SH-SY5Y (cell line): ENCODE measurements around the gene DSP.

ENCODE experiments used
- GATA2 ChIP-seq: IDR thresholded peaks from 2 replicates; pipeline ENCODE4 v1.6.1; 2011; ENCODE audit warnings: mild to moderate bottlenecking, low read depth, low read length
- GATA3 ChIP-seq: IDR thresholded peaks from 2 replicates; pipeline ENCODE4 v1.6.1; 2011; ENCODE audit warnings: low read depth, mild to moderate bottlenecking, low read length, moderate library complexity

DSP gene

DNA sequence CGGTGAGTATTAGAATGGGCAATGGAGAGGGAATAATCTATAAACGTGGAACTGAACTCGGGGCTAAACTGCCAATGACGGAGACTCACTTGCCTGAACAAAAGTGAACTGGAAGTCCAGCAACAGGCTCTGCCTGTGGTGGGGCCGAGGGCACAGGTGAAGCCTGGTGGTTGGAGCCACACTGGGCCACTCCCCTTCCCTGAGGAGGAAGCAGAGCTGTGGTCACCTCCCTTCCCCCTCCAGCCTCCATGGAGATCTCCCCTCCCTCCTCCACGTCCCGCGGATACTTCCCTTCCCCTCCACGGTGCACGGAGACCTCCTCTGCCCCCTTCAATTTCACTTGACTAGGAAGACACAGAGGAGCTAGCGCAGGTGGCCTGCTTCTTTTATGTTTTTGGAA lies 14.7 kb upstream of the DSP start:
- TF ChIP-seq GATA3 (no peak), GATA2 (no peak)

DNA sequence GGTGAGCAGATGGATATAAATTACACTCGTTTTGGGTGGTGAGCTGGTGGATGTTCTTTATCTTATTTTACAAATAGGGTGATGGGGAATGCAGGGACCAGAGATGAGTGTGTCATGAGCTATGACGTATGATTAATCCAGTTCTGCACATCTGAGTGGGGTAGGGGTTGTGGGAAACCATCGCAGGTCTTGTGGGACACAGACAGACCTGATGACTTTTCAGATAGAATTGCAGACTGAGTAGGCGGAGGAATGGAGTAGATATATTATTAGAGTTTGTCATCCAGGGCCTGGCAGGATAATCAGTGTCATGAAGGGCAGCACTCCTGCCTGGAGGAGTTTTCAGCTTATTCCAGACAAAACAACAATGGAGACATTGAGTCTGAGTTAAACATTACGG lies 12.9 kb upstream of the DSP start:
- no peak for TF ChIP-seq GATA2
- no peak for TF ChIP-seq GATA3

DNA sequence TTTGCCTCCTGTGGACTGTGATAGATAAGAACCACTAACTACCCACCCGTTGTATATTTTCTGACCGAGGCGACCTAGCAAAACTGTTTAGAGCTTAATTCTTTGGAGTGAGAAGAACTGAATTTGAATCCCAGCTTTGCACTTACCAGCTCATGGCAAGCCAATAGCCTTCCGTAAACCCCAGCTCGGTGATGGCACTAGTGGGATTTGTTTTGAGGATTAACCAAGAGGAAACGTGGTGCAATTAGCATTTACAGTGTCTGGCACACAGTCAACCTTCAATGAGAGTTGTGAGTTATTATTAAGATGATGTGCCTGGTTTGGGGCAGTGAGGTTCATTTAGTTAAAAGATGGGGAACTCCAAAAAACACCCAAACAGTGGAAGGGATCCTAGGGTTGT lies 12.3 kb upstream of the DSP start:
- TF ChIP-seq GATA2 (no peak), GATA3 (no peak)

DNA sequence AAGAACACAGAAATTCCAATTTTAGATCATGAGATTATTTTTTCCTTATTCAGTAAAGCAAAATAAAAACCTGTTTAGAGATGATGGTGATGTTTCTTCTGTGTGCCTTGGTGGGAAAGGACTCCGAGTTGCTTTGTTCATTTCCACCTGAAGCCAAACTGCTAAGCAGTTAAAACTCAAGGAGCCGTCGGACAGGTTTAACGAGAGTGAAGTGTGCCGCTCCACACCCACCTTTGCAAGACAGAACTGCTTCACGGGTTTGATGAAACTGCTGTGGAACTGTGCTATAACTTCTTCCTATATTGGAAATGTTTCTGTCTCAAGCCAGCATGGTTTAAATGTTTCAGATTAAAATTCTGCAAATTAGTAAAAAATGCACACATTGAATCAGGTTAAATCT lies 9.2 kb upstream of the DSP start:
- TF ChIP-seq GATA3 (no peak), GATA2 (no peak)

DNA sequence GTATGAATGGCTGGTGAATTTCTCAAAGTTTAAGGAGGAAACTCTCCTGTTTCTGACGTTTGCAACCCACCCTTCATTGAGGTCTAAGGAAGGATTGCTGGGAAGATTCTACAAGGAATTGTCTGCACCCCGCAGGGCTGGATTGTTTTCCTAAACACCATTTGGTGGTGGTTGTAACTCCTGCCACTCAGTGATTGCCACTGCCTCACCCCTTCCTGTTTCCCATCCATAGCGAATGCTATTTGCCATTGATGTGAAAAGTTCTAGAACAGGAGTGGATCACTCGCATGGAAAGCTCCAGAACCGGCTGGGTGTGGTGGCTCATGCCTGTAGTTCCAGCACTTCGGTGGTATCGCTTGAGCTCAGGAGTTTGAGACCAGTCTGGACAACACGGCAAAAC lies 8.7 kb upstream of the DSP start:
- TF ChIP-seq GATA2 (no peak), GATA3 (no peak)

DNA sequence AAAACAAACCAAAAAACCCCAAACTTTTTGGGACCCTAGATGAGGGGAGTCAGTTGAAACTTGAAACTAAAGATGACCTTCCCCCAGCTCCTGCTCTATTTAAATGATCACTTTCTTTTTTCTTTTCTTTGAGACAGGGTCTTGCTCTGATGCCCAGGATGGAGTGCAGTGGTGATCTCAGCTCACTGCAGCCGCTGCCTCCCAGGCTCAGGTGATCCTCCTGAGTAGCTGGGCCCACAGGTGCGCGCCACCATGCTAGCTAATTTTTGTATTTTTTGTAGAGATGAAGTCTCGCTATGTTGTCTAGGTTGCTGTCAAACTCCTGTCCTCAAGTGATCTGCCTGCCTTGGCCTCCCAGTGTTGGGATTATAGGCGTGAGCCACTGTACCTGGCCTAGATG lies 7.3 kb upstream of the DSP start:
- TF ChIP-seq GATA2: no peak
- no peak for TF ChIP-seq GATA3

DNA sequence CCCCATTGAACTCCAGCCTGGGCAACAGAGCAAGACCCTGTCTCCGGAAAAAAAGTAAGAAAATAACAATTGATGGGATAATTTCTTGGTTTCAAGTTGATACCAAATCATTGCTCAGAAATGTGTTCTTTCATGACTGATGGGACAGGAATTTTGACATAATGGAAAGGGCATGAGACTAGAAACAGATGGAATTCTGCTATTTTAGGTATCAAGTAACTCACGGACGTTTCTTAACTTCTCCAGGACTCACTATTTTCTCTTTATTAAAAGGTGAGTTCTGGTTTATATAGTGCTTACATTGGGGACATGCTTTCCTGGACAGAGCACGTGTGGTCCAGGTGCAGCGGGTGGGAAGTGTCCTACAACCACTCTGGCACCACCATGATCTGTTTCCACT lies 6.0 kb upstream of the DSP start:
- TF ChIP-seq GATA3: no peak
- no peak for TF ChIP-seq GATA2

DNA sequence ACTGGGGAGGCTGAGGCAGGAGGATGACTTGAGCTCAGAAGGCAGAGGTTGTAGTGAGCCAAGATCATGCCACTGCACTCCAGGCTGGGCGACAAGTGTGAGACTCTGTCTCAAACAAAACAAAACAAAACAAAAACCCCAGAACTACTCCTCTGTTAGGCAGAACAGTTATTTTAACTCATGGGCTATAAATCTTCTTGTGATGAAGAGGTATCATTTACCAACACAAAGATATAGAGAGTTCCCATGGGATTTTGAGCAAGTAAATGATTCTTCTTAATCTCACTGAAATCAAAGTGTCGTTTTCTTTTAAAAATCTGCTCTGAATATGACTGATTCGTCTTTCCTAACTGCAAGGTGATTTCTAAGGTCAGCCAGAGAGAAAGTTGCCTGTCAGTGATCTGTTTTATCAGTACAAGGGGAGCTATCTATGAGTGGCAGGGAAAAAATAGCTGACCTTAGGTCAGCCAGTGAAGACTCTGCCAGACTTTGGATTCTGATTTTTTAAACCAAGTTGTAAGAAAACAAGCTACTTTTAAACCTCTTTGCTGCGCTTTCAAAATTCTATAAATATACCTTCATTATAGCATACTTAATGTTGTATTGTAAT lies 3.8 kb upstream of the DSP start:
- TF ChIP-seq GATA2: no peak
- TF ChIP-seq GATA3: no peak

DNA sequence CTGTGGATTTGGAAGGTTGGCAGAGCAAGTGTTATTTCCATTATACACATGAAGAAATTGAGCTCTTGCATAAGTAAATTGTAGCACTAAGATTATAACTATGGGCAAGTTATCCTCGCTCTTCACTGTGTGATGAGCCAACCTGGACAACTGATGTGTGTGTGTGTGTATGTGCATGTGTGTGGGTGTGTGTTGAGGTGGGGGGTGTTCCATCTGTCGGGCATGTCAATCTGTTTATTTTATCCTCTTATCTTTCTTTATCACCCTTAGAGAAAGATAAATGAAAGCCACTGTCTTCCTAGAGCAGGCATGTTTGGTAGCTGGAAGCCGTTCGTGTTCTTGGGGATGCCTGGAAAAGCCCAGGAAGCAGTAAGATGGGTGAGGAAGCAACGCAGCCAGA lies 3.0 kb upstream of the DSP start:
- TF ChIP-seq GATA2: no peak
- TF ChIP-seq GATA3: no peak

DNA sequence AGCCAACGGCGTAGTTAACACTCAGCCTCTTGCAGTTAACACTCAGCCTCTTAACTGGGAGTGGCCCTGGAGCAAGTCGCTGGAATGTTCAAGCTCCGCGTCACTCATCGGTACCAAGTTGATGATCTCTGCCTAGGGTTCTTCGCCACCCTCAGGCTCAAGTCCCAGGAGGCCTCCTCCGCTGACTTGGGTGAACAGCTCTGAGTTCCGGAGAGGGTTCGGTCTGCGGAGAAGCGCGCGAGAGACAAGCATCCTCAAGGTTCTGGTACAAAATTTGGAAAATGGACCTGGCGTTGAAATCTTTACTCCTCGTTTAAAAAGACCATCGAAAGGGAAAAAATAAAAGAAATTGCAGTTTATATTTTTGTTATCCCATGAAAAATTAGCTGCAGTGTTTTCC lies 876 bp upstream of the DSP start:
- no peak for TF ChIP-seq GATA2
- TF ChIP-seq GATA3: no peak

DNA sequence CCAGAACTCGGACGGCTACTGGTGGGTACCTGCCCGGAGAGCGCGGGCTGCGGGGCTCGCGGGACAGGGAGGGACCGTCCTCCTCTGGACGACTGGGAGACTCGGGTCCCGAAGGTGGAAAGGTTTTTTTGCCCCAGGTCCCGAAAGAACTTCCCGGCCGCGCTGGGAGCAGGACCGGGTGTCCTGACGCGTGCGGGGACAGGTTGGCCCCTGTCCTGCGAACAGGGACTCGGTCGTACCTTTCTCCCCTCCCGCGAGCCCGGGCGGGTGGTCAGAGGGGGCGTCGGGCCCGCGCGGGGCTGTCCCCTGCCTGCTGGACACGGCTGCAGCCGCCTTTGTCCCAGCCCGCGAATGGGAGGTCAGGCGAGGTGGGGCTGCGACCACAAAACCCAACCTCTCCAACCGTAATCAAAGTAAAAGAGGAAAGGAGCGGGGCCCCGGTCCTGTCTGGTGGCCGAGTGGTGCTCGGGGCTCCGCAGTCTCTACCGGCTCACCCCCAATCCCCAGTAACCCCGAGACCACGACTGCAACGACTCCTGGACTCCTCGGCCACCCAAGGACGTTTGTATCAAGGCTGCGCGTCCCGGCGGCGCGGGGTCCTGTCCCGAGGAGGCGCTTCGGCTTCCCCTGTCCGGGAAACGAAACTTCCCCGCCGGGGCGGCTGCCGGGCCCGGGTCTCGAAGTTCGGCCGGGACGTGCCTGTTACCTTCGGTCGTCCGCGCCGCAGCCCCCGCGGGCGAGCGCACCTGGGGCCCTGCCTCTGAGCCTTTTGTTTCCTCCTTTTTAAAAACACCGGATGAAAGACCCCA lies 798 bp downstream of the DSP start:
- TF ChIP-seq GATA3: no peak
- TF ChIP-seq GATA2: no peak

DNA sequence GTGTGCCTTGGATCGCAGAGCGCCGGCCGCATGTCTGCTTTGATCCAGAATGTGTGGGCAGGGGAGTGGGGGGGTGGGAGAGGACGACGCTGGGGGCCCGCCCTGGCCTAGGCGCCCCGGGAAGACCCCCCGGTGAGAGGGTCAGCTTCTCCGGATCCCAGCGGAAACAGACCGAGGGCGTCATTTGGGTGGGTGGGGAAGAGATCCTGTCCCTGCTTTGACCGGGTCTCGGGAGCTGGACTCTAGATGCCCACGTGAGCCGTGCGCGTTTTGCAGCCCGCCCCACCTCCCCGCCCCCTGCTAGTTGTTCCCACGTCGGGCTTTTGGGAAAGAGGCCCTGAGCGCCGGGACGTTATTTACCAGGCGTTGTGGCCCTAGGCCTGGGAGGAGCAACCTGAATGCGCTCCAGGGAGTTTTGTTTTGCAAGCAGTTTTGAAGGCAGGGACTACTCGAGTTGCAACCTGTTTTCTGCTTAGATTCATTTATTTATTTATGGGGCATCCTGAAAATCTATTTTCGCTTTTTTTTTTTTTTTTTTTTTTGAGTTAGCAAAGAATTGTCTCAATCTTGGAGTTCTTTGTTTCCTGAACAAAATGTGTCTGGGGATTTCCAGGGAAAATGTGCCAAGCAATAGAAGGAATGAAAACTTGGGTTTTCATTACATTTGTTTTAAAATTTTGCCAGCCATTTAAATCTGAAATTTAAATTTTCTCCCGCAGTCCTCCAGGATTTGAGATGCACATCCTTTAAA lies 1.6 kb downstream of the DSP start:
- TF ChIP-seq GATA2 (no peak), GATA3 (no peak)

DNA sequence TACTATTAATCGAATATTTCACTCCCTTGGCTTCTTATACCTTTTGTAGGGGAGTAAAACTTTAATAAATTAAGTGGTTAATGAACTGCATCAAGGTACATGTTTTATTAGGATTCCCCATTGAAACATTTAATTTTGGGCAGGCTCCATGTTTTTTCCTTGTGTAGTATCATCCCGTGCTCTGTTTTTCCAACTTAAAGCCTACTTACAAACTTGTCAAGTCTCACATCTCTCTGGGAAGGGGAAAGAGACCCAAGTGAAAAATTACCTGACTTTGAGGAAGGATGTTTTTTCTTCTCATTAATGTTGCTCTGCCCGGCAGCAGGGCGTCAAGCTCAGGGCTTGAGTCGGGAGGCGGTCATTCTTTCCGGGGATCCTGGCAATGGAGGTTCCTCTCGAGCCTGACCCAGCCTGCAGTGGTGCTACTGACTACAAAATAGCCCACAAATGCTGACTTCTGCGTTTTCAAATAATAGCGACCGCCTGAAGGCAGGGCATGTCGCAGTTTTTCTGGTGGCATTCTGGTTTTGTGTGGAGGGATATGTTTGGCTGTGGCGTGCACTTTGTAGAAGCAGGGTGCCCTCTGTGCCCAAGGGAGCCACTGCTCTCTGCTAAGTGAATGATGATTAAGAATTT lies 2.4 kb downstream of the DSP start:
- TF ChIP-seq GATA2: no peak
- no peak for TF ChIP-seq GATA3

DNA sequence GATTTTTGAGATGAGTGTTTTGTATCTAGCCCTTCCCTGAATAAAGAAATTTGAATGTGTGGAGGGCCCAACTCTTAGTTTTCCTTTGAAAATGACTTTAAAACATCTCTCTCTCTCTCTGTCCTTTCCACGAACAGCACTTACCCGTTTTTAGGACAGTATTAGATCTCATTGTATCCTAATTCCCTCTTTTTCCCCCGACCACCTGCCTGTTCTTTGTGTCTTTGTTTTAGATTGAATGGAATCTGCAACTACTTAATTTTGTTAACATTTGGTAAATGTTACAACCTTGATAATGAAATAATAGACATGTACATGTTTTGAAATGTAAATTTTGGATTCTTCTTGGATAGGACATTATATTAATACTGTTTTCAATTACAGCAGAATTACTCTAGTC lies 3.1 kb downstream of the DSP start:
- TF ChIP-seq GATA2: no peak
- no peak for TF ChIP-seq GATA3
